Neural cell (in vitro differentiated cells): ENCODE measurements around the gene ZNF407. TPM values are rescaled to one million over a fixed set of nuclear protein-coding genes. Genes with fewer than 3 reads are reported as not detected.

Experiments
- H2AFZ ChIP-seq: fragments of 200-600, 300-800 bp; sonication (generic), shearing (Covaris generic); 2 replicates; pipeline ENCODE4 v1.6.0; 2014; ENCODE audit warnings: low read depth, mild to moderate bottlenecking, antibody characterized with exemption, low read length, moderate library complexity
- H3F3A ChIP-seq: fragments of 200-600 bp; shearing (Covaris generic); 2 replicates; pipeline ENCODE4 v1.6.1; 2016; ENCODE audit warnings: mild to moderate bottlenecking, moderate library complexity, mixed read lengths, antibody characterized with exemption, low read length; ENCODE audit not compliant: insufficient read depth, poor library complexity, severe bottlenecking
- H3K27ac ChIP-seq: fragments of 200-600, 300-800 bp; sonication (generic), shearing (Covaris generic); 2 replicates; pipeline ENCODE4 v1.5.1; 2014; ENCODE audit warnings: mild to moderate bottlenecking, low read length, moderate library complexity
- H3K27me3 ChIP-seq: fragments of 300-800, 200-600 bp; sonication (generic), shearing (Covaris generic); 2 replicates; pipeline ENCODE4 v1.6.0; 2014; ENCODE audit warnings: mild to moderate bottlenecking, low read depth, low read length, moderate library complexity; ENCODE audit not compliant: insufficient read depth
- H3K36me3 ChIP-seq: fragments of 300-800, 200-600 bp; sonication (generic), shearing (Covaris generic); 2 replicates; pipeline ENCODE4 v1.5.1; 2014; ENCODE audit warnings: mild to moderate bottlenecking, antibody characterized with exemption, low read length, moderate library complexity; ENCODE audit not compliant: insufficient read depth
- H3K4me2 ChIP-seq: fragments of 300-800, 200-600 bp; sonication (generic), shearing (Covaris generic); 2 replicates; pipeline ENCODE4 v1.6.0; 2014; ENCODE audit warnings: mild to moderate bottlenecking, low read length
- H3K4me3 ChIP-seq: fragments of 300-800, 200-600 bp; sonication (generic), shearing (Covaris generic); 2 replicates; pipeline ENCODE4 v1.5.1; 2014; ENCODE audit warnings: mild to moderate bottlenecking, low read length, moderate library complexity
- H3K79me2 ChIP-seq: fragments of 200-600 bp; shearing (Covaris generic); replicated peaks from 2 replicates; pipeline ENCODE4 v1.6.0; 2014; ENCODE audit warnings: mild to moderate bottlenecking, low read length, moderate library complexity; ENCODE audit not compliant: insufficient read depth
- H3K9ac ChIP-seq: fragments of 300-800, 200-600 bp; sonication (generic), shearing (Covaris generic); 2 replicates; pipeline ENCODE4 v1.6.1; 2016; ENCODE audit warnings: mild to moderate bottlenecking, low read length, mixed read lengths
- H3K9me2 ChIP-seq: fragments of 200-600 bp; shearing (Covaris generic); 2 replicates; pipeline ENCODE4 v1.6.1; 2016; ENCODE audit warnings: mild to moderate bottlenecking, low read length, mixed read lengths; ENCODE audit not compliant: insufficient read depth
- H3K9me3 ChIP-seq: fragments of 200-600, 300-800 bp; sonication (generic), shearing (Covaris generic); 2 replicates; pipeline ENCODE4 v1.6.1; 2016; ENCODE audit warnings: mild to moderate bottlenecking, mixed run types, low read length, moderate library complexity, mixed read lengths
- H4K20me1 ChIP-seq: fragments of 200-600 bp; shearing (Covaris generic); 2 replicates; pipeline ENCODE4 v1.6.1; 2016; ENCODE audit warnings: mild to moderate bottlenecking, mixed run types; ENCODE audit not compliant: insufficient read depth
- EP300 ChIP-seq: fragments of 450-650 bp; conservative IDR thresholded peaks from 2 replicates; pipeline ENCODE4 v1.6.1; 2014; ENCODE audit warnings: antibody characterized with exemption, mild to moderate bottlenecking, moderate library complexity; ENCODE audit not compliant: poor library complexity, severe bottlenecking
- EZH2 ChIP-seq: fragments of 200-600, 300-800 bp; shearing (Covaris generic), sonication (generic); IDR thresholded peaks from 2 replicates; pipeline ENCODE4 v1.6.1; 2014; ENCODE audit warnings: antibody characterized with exemption, low read length, borderline replicate concordance, mild to moderate bottlenecking; ENCODE audit not compliant: insufficient read depth, poor library complexity, severe bottlenecking
- MXI1 ChIP-seq: fragments of 450-650 bp; conservative IDR thresholded peaks from 2 replicates; pipeline ENCODE4 v1.6.1; 2014; ENCODE audit warnings: antibody characterized with exemption, mild to moderate bottlenecking; ENCODE audit not compliant: poor library complexity, severe bottlenecking
- RAD21 ChIP-seq: fragments of 450-650 bp; conservative IDR thresholded peaks from 2 replicates; pipeline ENCODE4 v1.6.1; 2014; ENCODE audit warnings: antibody characterized with exemption, mild to moderate bottlenecking, moderate library complexity
- SMC3 ChIP-seq: fragments of 450-650 bp; conservative IDR thresholded peaks from 2 replicates; pipeline ENCODE4 v1.6.1; 2014; ENCODE audit warnings: antibody characterized with exemption, mild to moderate bottlenecking, moderate library complexity; ENCODE audit not compliant: poor library complexity
- polyA plus RNA-seq: library from polyadenylated mRNA; depleted of rRNA; stranded (reverse); fragments of >200 nt; gene quantifications from 2 replicates; pipeline ENCODE4 v1.2.3, GENCODE V29; 2014
- TF ChIP-seq, protein P1 (sequence below): fragments of 450-650 bp; IDR thresholded peaks from 2 replicates; pipeline ENCODE4 v1.5.1; 2014; ENCODE audit warnings: antibody characterized with exemption, mild to moderate bottlenecking, moderate library complexity; ENCODE audit not compliant: poor library complexity, severe bottlenecking
- TF ChIP-seq, protein P2 (sequence below): IDR thresholded peaks from 2 replicates; pipeline ENCODE4 v1.6.1; 2012; ENCODE audit warnings: borderline replicate concordance

Gene ZNF407
- polyA plus RNA-seq, 1 donor from 2014 or later: 2.9 TPM

DNA sequence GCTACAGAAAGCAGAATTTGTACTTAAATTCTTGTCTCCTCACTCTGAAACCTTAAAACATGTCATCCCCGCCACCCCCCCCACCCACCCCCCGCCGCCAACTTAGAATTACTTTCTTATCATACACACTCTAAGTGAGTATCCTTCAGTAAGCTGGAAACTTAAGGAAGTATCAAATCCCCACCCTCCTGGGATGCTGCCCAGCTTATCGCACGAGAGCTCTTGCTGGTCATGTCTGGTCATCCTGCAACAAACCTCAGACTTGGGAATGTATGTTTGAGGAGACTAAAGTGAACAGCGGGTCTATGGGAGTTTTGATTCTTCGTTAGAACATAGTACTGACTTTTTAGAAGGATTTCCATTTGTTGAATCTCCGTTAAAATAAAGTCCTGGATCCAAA, 408.0 kb downstream of the ZNF407 start:
- no peaks in the 10 kb centered on the region for H3K9me3 ChIP-seq
- no peak overlapping the region for H3K4me3 ChIP-seq
- no peaks in the 10 kb centered on the region for H3K27me3 ChIP-seq
- H3K9me2 ChIP-seq: no peaks in the 10 kb centered on the region
- H3K9ac ChIP-seq: no peak overlapping the region
- H3K79me2 ChIP-seq: no peaks in the 10 kb centered on the region
- H3F3A ChIP-seq: no peaks in the 10 kb centered on the region
- H3K36me3 ChIP-seq: no peaks in the 10 kb centered on the region
- H2AFZ ChIP-seq: no peak overlapping the region
- no peak overlapping the region for H3K4me2 ChIP-seq
- TF ChIP-seq, protein P1, sequence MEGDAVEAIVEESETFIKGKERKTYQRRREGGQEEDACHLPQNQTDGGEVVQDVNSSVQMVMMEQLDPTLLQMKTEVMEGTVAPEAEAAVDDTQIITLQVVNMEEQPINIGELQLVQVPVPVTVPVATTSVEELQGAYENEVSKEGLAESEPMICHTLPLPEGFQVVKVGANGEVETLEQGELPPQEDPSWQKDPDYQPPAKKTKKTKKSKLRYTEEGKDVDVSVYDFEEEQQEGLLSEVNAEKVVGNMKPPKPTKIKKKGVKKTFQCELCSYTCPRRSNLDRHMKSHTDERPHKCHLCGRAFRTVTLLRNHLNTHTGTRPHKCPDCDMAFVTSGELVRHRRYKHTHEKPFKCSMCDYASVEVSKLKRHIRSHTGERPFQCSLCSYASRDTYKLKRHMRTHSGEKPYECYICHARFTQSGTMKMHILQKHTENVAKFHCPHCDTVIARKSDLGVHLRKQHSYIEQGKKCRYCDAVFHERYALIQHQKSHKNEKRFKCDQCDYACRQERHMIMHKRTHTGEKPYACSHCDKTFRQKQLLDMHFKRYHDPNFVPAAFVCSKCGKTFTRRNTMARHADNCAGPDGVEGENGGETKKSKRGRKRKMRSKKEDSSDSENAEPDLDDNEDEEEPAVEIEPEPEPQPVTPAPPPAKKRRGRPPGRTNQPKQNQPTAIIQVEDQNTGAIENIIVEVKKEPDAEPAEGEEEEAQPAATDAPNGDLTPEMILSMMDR: no peak
- TF ChIP-seq EP300: no peak
- TF ChIP-seq, protein P2, sequence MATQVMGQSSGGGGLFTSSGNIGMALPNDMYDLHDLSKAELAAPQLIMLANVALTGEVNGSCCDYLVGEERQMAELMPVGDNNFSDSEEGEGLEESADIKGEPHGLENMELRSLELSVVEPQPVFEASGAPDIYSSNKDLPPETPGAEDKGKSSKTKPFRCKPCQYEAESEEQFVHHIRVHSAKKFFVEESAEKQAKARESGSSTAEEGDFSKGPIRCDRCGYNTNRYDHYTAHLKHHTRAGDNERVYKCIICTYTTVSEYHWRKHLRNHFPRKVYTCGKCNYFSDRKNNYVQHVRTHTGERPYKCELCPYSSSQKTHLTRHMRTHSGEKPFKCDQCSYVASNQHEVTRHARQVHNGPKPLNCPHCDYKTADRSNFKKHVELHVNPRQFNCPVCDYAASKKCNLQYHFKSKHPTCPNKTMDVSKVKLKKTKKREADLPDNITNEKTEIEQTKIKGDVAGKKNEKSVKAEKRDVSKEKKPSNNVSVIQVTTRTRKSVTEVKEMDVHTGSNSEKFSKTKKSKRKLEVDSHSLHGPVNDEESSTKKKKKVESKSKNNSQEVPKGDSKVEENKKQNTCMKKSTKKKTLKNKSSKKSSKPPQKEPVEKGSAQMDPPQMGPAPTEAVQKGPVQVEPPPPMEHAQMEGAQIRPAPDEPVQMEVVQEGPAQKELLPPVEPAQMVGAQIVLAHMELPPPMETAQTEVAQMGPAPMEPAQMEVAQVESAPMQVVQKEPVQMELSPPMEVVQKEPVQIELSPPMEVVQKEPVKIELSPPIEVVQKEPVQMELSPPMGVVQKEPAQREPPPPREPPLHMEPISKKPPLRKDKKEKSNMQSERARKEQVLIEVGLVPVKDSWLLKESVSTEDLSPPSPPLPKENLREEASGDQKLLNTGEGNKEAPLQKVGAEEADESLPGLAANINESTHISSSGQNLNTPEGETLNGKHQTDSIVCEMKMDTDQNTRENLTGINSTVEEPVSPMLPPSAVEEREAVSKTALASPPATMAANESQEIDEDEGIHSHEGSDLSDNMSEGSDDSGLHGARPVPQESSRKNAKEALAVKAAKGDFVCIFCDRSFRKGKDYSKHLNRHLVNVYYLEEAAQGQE: no peak
- TF ChIP-seq RAD21: no peak
- H3K27ac ChIP-seq: no peak overlapping the region
- H4K20me1 ChIP-seq: no peaks in the 10 kb centered on the region

DNA sequence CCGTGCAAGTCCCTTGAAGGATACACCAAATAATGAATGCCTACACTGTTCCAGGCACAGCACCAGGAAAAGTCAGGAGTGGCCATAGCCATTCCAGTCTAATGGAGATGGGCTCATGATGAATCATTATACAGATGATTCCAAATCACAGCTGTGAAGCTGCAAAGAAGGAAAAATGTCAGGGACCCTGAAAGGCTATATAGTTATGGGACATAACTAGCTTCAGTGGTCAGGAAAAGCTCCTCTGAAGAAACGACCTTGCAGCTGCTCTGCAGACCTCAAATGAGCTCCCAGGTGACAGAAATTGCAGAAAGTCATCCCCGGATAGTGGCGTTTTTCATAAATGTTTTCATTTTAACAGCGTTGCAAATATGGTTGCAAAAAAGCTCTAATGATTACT, 410.5 kb downstream of the ZNF407 start:
- H3K79me2 ChIP-seq: no peaks in the 10 kb centered on the region
- no peaks in the 10 kb centered on the region for H3K27me3 ChIP-seq
- H3K9me3 ChIP-seq: no peaks in the 10 kb centered on the region
- H3K27ac ChIP-seq: no peak overlapping the region
- H4K20me1 ChIP-seq: no peaks in the 10 kb centered on the region
- no peaks in the 10 kb centered on the region for H3K9me2 ChIP-seq
- H3K4me3 ChIP-seq: no peak overlapping the region
- no peak overlapping the region for H3K4me2 ChIP-seq
- no peak for TF ChIP-seq RAD21
- TF ChIP-seq EZH2: no peak
- TF ChIP-seq, protein P2: no peak
- TF ChIP-seq, protein P1: no peak
- TF ChIP-seq MXI1: no peak
- no peak for TF ChIP-seq SMC3
- TF ChIP-seq EP300: no peak
- H3K9ac ChIP-seq: no peak overlapping the region
- H3F3A ChIP-seq: no peaks in the 10 kb centered on the region
- no peak overlapping the region for H2AFZ ChIP-seq
- H3K36me3 ChIP-seq: no peaks in the 10 kb centered on the region
